HG02885 (cell line): ENCODE data around the gene OR13C3.
"Not testable (repeated sequence)": the region's sequence is repeated elsewhere in the genome, so short reads cannot be mapped to it uniquely, and the experiment has no call there.

Experiments used
- ATAC-seq: cut with Tn5 transposase; IDR thresholded peaks from one replicate; pipeline ENCODE4 v1.9.1; 2021; ENCODE audit warnings: mild to moderate bottlenecking; ENCODE audit not compliant: unreplicated experiment, poor library complexity

OR13C3 gene

GRCh38 chr9:104536756-104537155 lies at the start of gene OR13C3:
Gene OR13C3 (minus strand): TSS chr9:104536856. CDS start chr9:104536723, 133 bp downstream.
- no peak for ATAC-seq

DNA sequence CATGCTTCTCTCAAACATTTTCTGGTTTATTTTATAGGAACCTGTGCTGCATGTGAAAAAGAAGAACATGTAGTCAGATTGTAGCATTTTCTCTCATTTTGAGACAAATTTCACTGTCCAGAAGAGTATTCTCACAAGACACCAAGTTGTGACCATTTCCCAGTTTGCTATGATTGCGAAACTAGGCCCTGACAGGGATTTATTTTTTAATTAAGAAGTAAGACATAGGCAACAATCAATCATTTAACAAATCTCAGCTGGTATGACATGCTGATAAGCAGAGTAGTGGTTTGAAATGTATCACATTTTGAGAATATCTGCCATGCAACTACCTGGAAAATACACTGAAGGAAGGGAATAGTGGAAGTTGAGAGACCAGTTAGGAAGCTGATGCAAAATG lies 43.9 kb upstream of the OR13C3 start:
- ATAC-seq = no peak

GRCh38 chr9:104577263-104577662 lies 40.6 kb upstream of the OR13C3 start:
- no peak for ATAC-seq

DNA sequence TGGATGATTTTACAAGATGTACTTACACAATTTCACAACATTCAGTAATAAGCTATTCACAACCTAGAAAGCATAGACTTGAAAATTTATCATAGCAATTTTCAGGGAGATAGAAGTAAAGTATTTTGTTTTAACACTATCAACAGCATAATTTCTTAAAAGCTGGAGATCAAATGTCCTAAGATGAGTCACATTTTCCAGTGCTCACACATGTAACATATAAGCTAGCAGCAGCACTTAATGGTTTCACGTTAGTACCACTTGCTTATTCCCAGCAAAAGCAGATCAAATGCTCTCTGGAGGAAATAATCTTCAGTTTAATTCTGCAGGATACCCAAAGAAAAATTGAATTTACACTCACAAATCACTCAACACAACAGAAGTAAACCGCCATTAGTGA lies 38.8 kb upstream of the OR13C3 start:
- ATAC-seq = no peak

GRCh38 chr9:104572612-104573011 lies 36.0 kb upstream of the OR13C3 start:
- ATAC-seq = no peak

GRCh38 chr9:104568868-104569267 lies 32.2 kb upstream of the OR13C3 start, which contains the start of gene OR13C8:
Gene OR13C8 (plus strand): TSS chr9:104569168. CDS start chr9:104569168, 0 bp downstream.
- ATAC-seq = no peak

GRCh38 chr9:104564358-104564757 lies 27.7 kb upstream of the OR13C3 start:
- ATAC-seq = no peak

GRCh38 chr9:104556830-104557634 lies 20.4 kb upstream of the OR13C3 start:
- no peak for ATAC-seq

GRCh38 chr9:104555521-104555920 lies 18.9 kb upstream of the OR13C3 start:
- ATAC-seq = no peak

DNA sequence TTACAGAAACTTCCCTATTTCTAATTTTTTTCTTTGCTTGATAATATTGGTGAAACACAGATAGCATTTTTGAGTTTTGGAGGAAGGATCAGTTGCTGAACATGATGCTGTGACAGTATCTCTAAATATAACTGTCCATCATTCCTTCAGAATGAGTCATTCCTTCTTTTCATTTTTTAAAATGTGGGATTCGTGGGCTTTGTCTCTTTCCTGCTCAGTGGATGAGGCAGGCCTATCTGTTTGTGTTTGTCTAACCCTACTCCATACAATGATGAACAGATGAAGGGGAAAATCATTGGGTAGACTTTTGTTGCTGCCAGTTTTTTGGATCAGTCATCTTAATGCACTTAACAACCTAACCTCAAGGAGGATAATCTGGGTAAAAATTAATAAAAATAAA lies 16.6 kb upstream of the OR13C3 start:
- ATAC-seq = no peak

DNA sequence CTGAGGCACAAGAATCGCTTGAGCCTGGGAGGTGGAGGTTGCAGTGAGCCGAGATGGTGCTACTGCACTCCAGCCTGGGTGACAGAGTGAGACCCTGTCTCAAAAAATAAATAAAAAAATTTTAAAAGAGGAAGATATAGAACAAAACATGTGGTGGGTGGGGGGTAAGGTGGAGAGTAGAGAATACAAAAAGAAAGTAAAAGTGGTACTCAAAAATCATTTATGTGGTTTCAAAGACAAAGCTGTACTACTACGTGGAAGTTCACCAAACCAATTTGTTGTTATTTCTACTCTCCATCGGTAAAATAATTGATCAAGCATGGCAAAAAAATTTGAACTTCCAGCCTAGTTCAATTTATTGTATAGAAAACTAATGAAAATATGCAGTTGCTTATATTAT lies 8.0 kb upstream of the OR13C3 start:
- no peak for ATAC-seq

DNA sequence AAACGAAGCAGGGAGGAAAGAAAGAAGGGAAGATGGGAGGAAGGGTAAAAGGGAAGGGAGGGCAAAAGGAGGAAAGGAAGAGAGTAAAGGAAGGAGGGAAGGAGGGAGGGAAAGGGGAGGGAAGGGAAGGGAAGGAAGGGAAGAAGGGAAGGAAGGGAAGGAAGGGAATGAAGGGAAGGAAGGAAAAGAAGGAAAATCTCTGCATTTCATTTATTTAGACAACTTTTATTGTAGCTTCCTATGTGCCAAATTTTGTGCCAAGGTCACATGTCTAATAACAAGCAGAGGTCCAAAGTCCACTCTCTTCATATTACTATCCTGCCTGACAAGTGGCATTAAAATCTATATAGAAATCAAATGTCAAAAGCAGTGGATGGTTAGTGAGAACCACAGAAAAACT lies 2.6 kb upstream of the OR13C3 start:
- no peak for ATAC-seq

- no peak for ATAC-seq
These were observed 9.5 kb downstream of the OR13C3 start, which contains the start of gene OR13C4 for GRCh38 chr9:104527109-104527508. Gene OR13C4 (minus strand): TSS chr9:104527209. CDS start chr9:104527209, 0 bp downstream.

- ATAC-seq = not testable (repeated sequence)
These were observed 16.4 kb downstream of the OR13C3 start for GRCh38 chr9:104520241-104520640.

DNA sequence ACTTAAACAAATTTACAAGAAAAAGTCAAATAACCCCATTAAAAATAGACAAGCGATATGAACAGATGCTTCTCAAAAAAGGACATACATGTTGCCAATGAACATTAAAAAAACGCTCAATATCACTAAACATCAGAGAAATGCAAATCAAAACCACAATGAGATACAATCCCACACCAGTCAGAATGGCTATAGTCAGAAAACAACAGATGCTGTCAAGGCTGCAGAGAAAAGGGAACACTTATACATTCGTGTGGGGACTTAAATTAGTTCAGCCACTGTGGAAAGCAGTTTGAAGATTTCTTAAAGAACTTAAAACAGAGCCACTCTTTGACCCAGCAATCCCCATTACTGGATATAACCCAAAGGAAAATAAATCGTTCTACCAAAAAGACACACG lies 21.8 kb downstream of the OR13C3 start:
- ATAC-seq = no peak

- no peak for ATAC-seq
These were observed 30.1 kb downstream of the OR13C3 start for GRCh38 chr9:104506565-104506964.

DNA sequence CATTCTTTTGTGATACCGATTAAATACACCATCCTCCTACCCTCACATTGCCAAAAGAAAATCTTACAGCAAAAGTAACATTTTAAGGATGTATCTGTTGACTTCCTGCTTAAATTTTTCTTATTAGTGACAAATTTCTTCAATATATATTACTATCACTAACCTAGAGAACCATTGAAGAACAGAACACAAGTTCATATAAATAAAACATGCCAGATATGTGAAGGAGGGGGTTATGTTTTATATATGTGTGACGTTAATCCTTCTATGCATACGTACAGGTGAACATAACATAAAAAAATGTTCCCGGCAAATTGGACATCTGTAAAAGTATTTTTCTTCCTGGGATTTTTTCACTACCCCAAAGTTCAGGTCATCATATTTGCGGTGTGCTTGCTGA lies 32.7 kb downstream of the OR13C3 start, which contains the start of gene OR13F1:
Gene OR13F1, plus strand, starts transcription at position 301 of the 400 bp plus-strand sequence. Its CDS starts 0 bp downstream, at position 301.
- no peak for ATAC-seq

DNA sequence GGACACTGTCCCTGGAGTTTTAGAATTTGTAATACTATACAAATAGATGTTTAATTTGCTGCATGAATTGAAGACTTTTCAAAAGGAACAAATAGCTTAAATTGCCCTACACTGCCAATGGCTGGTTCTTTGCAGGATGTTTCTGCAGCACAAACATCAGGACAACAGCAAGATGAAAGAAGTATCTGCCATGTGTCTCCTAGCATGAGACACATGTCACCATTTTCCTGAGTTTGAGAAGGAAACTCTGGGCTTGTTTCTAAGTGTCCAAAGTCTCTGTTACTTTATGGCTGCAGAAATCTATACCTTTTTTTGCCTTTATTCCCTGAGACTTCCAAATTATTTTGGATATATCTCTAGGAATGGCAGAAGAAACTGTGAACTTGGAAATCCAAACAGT lies 33.2 kb downstream of the OR13C3 start:
- no peak for ATAC-seq

- ATAC-seq = peak; percentile 38
These were observed 41.8 kb downstream of the OR13C3 start for GRCh38 chr9:104494808-104495207.
